NK-92 (cell line): ENCODE measurements around the gene EEF1AKMT4.
"Not testable (repeated sequence)": the region's sequence is repeated elsewhere in the genome, so short reads cannot be mapped to it uniquely, and the experiment has no call there.

ENCODE experiments used
- DNase-seq: peaks from one replicate; lab custom pipeline; 2025; ENCODE audit not compliant: unreplicated experiment; lab: John Stamatoyannopoulos, UW

Gene EEF1AKMT4

DNA sequence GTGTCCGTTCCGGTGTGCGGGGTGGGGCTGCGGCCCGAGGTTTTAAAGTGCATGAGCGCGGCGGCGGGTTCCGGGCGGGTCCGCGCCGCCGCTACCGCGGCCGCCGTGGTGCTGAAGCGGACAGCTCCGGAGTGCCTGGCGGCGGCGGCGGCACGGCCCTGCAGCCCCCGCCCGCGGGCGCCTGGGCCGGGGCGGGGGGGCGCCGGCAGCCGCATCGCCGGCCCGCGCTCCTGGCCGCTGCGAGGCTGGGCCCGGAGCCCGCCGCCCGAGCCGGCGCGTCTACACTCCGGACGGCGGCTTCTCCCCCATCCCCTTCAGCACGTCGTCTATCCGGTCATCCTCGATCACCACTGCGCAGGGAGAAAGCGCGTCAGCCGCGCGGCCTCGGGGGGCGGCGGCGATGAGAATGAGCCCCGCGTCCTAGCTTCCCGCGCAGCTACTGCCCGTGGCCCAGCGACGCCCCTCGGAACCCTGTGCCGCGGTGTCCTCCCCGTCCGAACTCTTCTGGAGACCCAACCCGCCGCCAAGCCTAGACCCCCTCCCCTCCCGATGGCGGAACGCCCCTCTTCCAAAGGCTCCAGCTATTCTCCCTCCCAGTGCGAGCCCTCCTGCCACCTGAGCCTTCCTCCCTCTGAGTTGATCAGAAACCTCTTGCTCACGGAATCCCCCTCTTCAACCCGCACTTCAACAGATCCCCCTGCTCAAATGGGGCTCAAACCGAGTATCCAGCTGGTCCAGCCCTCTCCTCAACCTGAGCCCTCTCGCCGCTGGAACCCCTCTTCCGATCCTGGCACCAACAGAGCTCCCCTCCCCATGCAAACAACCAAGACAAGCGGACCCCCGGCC is 10.6 kb downstream of the EEF1AKMT4 start:
- no peak for DNase-seq

DNA sequence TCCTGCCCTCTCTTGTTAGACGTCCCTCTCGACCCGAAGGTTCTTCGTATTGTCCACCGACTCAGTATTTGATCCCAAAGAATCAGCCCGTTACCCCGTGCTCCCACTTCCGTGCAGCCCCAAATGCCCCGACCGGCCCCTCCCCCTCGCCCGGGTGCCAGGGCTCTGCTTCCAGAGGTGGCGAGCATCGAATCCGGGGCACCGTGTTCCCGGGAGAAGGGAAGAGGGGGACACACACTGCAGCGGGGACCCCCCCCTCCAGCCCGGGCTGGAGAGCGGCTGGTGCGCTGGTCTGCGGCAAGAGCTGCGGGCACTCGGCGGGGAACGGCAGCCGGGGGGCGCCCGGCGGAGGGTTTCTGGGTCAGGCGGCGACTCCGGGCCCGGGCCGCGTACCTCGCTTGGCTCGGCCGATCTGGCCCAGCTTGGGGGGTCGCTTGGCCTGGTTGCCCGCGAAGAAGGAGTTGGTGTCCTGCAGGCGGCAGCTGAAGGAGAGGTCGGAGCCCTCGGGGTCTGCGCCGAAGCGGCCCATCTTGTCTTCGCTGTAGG is 11.3 kb downstream of the EEF1AKMT4 start:
- no peak for DNase-seq

DNA sequence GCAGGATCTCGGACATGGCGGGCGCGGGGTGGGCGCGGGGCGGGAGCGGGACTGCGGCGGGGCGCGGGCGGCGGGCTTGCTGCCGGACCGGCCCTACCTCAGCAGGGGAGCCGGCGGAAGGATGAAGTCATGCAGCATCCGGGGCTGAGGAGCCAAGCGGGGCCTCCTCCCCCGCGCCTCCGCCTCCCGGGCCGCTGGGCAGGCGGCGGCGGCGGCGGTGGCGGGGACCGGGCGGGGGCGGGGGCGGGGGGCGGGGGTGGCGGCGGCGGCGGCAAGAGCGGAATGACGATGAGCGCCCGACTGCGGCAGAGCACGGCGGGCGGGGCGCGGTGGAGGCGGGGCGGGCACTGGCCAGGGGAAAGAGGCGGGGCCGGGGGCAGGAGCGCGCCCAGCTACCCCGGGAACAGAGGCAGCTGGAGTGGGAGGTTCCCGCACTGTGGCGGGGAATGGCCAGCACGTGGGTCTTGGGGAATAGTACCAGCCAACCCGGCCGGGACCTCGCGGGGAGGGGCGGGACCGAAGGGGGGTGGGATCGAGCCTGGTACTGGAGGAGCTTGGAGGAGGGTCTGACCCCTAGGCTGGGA is 11.9 kb downstream of the EEF1AKMT4 start, which contains the start of gene CAMK2N2:
CAMK2N2 (minus strand) TSS at position 284 of the 584 bp plus-strand sequence; CDS start at position 16, 268 bp downstream.
- DNase-seq: no peak

GRCh38 chr3:184261854-184262763 is 12.6 kb downstream of the EEF1AKMT4 start:
- DNase-seq: no peak

GRCh38 chr3:184262764-184263179 is 13.3 kb downstream of the EEF1AKMT4 start:
- DNase-seq: no peak

- not testable (repeated sequence) for DNase-seq
Observed at GRCh38 chr3:184267249-184267648, 17.8 kb downstream of the EEF1AKMT4 start.

DNA sequence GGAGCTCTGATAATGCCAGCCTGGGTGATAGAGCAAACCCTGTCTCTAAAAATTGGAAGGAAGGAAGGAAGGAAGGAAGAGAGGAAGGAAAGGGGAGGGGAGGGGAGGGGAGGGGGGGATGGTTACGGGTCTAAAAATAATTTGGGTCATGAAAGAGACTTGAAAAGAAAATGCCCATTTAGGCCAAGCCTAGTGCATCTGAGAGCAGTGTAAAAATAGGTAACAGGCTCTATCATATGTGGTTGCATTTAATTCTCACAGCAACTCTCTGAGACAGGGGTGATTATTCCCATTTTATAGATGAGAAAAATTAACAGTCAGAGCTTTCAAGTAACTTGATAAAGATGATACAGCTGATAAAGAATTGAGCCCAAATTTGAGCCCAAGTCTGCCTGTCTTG is 22.8 kb downstream of the EEF1AKMT4 start:
- no peak for DNase-seq

GRCh38 chr3:184275381-184275701 is 25.9 kb downstream of the EEF1AKMT4 start:
- no peak for DNase-seq

DNA sequence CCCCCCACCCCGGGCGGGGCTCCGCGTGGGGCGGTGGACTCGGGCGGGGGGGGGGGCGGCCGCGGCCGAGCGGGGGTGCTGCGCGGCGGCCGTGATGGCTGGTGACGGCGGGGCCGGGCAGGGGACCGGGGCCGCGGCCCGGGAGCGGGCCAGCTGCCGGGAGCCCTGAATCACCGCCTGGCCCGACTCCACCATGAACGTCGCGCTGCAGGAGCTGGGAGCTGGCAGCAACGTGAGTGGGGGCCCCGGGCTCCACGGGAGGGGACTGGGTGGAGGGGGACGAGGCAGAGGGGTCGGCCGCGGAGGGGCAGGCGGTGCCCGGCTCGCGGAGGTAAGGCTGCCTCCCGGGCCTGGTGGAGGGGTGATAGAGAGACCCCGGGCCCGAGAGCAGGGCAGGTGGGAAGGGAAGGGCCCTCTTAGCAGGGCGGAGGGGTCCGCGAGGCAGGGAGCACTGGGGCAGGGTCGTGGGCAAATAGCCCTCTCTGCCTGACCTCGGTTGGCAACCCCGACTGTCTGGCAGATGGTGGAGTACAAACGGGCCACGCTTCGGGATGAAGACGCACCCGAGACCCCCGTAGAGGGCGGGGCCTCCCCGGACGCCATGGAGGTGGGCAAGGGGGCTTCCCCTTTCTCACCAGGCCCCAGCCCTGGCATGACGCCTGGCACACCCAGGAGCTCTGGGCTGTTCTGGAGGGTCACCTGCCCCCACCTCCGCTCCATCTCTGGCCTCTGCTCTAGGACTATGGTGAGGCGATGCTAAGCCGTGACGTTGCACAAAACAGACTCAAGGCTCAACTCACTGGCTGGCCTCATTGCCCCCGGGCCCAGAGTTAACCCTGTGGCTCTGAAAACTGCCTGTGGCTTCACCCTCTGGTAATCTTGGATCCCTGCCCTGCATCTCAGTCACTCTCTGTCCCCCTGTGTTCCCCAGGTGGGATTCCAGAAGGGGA is 26.8 kb downstream of the EEF1AKMT4 start, which contains the start of gene ECE2:
ECE2 (plus strand) TSS at position 62 of the 950 bp plus-strand sequence; CDS start at position 194, 132 bp downstream.
- DNase-seq: no peak

- no peak for DNase-seq
Observed at GRCh38 chr3:184277366-184277765, 27.9 kb downstream of the EEF1AKMT4 start.

DNA sequence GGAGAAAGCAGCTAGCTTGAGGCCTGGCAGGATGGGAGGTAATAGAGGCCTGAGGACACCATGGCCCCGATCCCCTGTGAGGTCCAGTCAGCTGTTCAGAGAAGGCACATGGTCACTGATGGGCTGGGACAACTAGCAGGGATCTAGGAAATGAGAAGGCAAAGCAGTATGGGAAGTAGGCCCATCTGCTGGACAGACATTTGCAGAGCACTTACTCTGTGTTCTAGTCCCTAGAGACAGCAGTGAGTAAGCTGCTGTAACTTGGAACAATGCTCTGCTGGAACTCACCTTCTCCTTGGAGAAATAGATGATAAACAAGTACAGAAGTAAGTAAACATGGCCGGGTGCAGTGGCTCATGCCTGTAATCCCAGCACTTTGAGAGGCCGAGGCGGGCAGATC is 33.5 kb downstream of the EEF1AKMT4 start:
- no peak for DNase-seq

GRCh38 chr3:184283681-184284080 is 34.2 kb downstream of the EEF1AKMT4 start:
- no peak for DNase-seq

GRCh38 chr3:184284696-184285095 is 35.2 kb downstream of the EEF1AKMT4 start:
- no peak for DNase-seq

DNA sequence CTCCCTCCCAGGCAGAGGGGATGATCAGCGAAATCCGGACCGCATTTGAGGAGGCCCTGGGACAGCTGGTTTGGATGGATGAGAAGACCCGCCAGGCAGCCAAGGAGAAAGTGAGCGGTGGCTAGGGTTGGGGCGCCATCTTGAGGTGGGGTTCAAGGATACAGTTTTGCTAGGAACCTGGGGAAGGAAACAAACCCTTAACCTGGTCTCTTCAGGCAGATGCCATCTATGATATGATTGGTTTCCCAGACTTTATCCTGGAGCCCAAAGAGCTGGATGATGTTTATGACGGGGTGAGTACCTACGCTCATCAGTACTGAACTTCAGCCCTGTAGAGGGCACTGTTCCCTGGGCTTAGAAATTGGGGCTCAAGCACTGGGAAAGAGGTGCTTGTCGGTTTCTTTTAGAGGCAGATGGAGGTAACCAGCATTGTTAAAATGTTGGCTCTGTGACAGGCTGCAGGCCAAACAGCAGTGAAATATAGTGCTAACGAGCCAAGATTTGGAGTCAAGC is 40.0 kb downstream of the EEF1AKMT4 start:
- DNase-seq: no peak

DNA sequence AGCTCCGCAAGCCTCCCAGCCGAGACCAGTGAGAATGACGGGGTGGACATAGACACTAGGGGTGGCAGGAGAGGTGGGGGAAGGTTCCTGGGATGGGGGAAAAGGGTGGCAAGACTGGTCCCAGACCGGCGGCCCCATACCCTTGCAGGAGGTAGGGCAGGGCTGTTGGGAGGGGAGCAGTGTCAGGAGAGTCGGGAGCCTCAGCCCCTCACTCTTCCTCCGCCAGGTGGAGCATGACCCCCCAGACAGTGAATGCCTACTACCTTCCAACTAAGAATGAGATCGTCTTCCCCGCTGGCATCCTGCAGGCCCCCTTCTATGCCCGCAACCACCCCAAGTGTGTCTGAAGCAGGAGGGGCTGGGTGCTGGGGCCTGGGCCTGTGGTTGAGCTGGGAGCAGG is 40.9 kb downstream of the EEF1AKMT4 start:
- DNase-seq: no peak

GRCh38 chr3:184291044-184291737 is 41.7 kb downstream of the EEF1AKMT4 start:
- no peak for DNase-seq

DNA sequence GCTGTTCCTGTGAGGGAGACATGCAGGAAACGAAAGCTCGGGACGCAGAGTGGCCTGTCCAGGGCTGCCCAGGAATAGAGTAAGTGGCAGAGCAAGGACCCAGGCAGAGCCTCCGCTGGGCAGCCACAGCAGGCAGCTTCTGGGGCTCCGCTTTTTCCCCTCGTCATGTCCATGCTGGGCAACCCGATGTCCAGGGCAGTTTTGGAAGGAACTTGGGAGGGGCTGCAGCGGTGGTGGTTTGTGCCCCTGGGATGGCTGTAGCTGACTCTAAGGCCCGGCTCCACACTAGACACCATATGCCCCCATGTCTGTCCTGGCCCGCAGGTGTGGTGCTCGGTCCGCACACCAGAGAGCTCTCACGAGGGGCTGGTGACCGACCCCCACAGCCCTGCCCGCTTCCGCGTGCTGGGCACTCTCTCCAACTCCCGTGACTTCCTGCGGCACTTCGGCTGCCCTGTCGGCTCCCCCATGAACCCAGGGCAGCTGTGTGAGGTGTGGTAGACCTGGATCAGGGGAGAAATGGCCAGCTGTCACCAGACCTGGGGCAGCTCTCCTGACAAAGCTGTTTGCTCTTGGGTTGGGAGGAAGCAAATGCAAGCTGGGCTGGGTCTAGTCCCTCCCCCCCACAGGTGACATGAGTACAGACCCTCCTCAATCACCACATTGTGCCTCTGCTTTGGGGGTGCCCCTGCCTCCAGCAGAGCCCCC is 42.4 kb downstream of the EEF1AKMT4 start:
- DNase-seq: no peak

GRCh38 chr3:184295771-184296170 is 46.3 kb downstream of the EEF1AKMT4 start:
- DNase-seq: no peak

- DNase-seq: no peak
Observed at GRCh38 chr3:184296616-184297015, 47.1 kb downstream of the EEF1AKMT4 start.
